ENCODE measurements around the gene PROX1. TPM values are rescaled to one million over a fixed set of nuclear protein-coding genes. Genes with fewer than 3 reads are reported as not detected.

PROX1 gene
- total and polyA plus RNA-seq, 2 of the 8 experiments (the other 6 are each of a cell fraction or from before 2014, with no cell fraction given), result 0.30 to 2.0 TPM

DNA sequence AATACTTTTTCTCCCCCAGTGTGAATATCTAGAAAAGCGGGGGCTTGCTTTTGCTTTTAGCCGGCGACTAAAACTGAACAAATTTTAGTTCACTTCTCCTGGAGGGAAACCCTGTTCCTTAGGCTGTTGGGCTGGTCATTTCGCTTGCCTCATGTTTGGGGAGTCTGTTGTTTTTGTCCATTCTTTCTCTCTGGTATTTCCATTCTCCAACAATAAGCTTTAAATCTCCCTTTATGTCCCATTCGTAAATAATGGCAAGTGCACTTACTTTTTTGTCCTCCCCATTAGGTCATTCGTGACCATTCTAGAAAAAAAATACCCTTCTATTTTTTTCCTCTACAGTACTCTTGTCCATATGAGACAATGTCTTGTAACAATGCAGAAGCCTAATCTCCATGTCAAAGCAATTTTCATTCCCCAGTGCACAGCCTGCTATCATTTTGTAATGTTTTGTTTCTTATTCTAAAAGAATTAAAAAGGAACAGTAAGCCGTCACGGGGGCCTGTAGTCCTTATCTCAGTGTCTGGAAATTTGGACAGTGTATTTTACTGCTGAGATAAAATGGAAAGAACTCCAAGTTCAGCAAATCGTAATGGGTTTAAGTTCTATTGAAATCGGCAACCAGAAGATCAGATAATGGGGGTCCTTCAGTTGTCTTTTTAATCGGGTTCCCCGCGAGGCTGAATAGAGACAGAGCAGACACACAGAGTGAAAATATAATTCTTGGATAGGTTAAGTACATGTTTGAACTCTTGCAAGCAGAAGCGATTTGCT lies 21.8 kb downstream of the PROX1 start:
- Histone ChIP-seq H4K91ac (replicated peaks; ENCODE audit: insufficient read length, low read length) (no peak overlapping the region), H3K27ac (ENCODE audit: low read depth, low read length) (no peak overlapping the region), H4K20me1 (replicated peaks in 1 of 2; ENCODE audit: control insufficient read depth in 1 of 2, insufficient read depth in 2 of 2, low read length in 2 of 2) (no peaks in the 10 kb centered on the region), H3K4me1 (replicated peaks in 1 of 4; ENCODE audit: control insufficient read depth in 3 of 4, insufficient read depth in 4 of 4, low read length in 3 of 4) (no peaks in the 10 kb centered on the region), H3K9ac (replicated peaks in 1 of 4; ENCODE audit: extremely low read depth in 1 of 4, low read depth in 3 of 4, low read length in 3 of 4) (no peak overlapping the region), H4K8ac (ENCODE audit: extremely low read depth, insufficient read depth, low read length) (no peak overlapping the region), H3K79me2 (ENCODE audit: control insufficient read depth in 1 of 2, insufficient read depth in 2 of 2, low read length in 2 of 2) (no peaks in the 10 kb centered on the region), H2BK5ac (ENCODE audit: low read depth, low read length) (no peak overlapping the region), H2BK120ac (replicated peaks; ENCODE audit: low read depth, low read length) (no peak overlapping the region), H3K9me3 (ENCODE audit: insufficient read depth in 2 of 2, low read depth in 1 of 2, low read length in 1 of 2) (no peaks in the 10 kb centered on the region), H2AFZ (ENCODE audit: low read length) (no peak overlapping the region), H3K4me2 (ENCODE audit: insufficient read depth in 1 of 2, low read depth in 2 of 2, low read length in 2 of 2) (no peak overlapping the region), H3K14ac (ENCODE audit: insufficient read length) (no peak overlapping the region), H3K23me2 (ENCODE audit: low read depth, low read length) (no peaks in the 10 kb centered on the region), H4K5ac (ENCODE audit: insufficient read length, low read depth, low read length) (no peak overlapping the region), H3K79me1 (ENCODE audit: low read depth, low read length) (no peaks in the 10 kb centered on the region), H3K56ac (replicated peaks; ENCODE audit: insufficient read length, low read depth, low read length) (no peak overlapping the region), H2BK15ac (ENCODE audit: low read length) (0 out of 2 replicates have a peak overlapping the region, but pooled peaks have one; percentile 34), H3K36me3 (ENCODE audit: control insufficient read depth in 2 of 4, insufficient read depth in 4 of 4, low read length in 3 of 4) (no peaks in the 10 kb centered on the region), H3K18ac (ENCODE audit: extremely low read depth, low read length) (no peak overlapping the region), H2BK20ac (ENCODE audit: low read length) (no peak overlapping the region), H3K4ac (replicated peaks; ENCODE audit: insufficient read length, low read depth, low read length) (no peak overlapping the region), H2AK5ac (ENCODE audit: low read depth, low read length) (no peak overlapping the region), H3K4me3 (ENCODE audit: extremely low read depth in 1 of 4, insufficient read depth in 2 of 4, low read depth in 3 of 4, low read length in 4 of 4) (no peak overlapping the region), H2BK12ac (ENCODE audit: low read depth, low read length) (no peak overlapping the region), H3K23ac (ENCODE audit: insufficient read length) (no peak overlapping the region), H3K27me3 (replicated peaks in 1 of 4; ENCODE audit: control insufficient read depth in 3 of 4, extremely low read depth in 1 of 4, insufficient read depth in 3 of 4, low read length in 3 of 4) (no peaks in the 10 kb centered on the region)
- CTCF ChIA-PET (ENCODE audit: partially characterized antibody), result interaction anchor here (1.2 to 1.7 kb wide), 2 partner anchors 113 to 114 kb away, joined by 4 read pairs; no protein-coding TSS in a partner anchor
- DNase-seq (ENCODE audit: low read depth in 1 of 2, low spot score in 2 of 2), result no peak
- POLR2A ChIA-PET (ENCODE audit: partially characterized antibody), result no interaction called here
- 90% methylated on average over 14 of the region's 14 CpGs; no CpG with 5 or more reads in 1 of the 2 experiments for WGBS, 2 experiments (ENCODE audit: extremely low coverage in 1 of 2, insufficient coverage in 1 of 2, insufficient read length in 1 of 2, insufficient replicate concordance in 2 of 2, low coverage in 1 of 2, low lambda C conversion rate in 2 of 2, missing lambda C conversion rate in 1 of 2)
- FAIRE-seq, result no peak
- TF ChIP-seq MAFK (IDR thresholded peaks at IDR 0.05; ENCODE audit: low read depth, low read length) (no peak), HDAC2 (IDR thresholded peaks at IDR 0.05; ENCODE audit: borderline replicate concordance in 1 of 2, low read depth in 2 of 2, low read length in 2 of 2) (no peak), NRF1 (IDR thresholded peaks at IDR 0.05; ENCODE audit: low read depth, low read length) (no peak), CREB1 (IDR thresholded peaks at IDR 0.05) (no peak), RAD21 (IDR thresholded peaks at IDR 0.05 in 1 of 2, conservative IDR thresholded peaks at IDR 0.05 in 1 of 2; ENCODE audit: low read depth in 2 of 2, low read length in 2 of 2) (no peak), POU5F1 (IDR thresholded peaks at IDR 0.05; ENCODE audit: low read depth, low read length) (no peak), BRCA1 (IDR thresholded peaks at IDR 0.05; ENCODE audit: low read depth, low read length) (no peak), YY1 (IDR thresholded peaks at IDR 0.05; ENCODE audit: low read depth, low read length) (no peak), RBBP5 (IDR thresholded peaks at IDR 0.05; ENCODE audit: borderline replicate concordance, low read depth, low read length) (no peak), JUND (IDR thresholded peaks at IDR 0.05; ENCODE audit: low read length) (no peak), RFX5 (IDR thresholded peaks at IDR 0.05; ENCODE audit: borderline replicate concordance, low read depth, low read length) (no peak), CBX5 (IDR thresholded peaks at IDR 0.05; ENCODE audit: low read depth, low read length) (no peak), TAF1 (IDR thresholded peaks at IDR 0.05; ENCODE audit: low read depth, low read length) (no peak)
